Measurements from ENCODE around the gene TMEM8B. TPM values are rescaled to one million over a fixed set of nuclear protein-coding genes. Genes with fewer than 3 reads are reported as not detected.

Gene TMEM8B
- total and polyA plus RNA-seq, 9 of the 15 experiments (the other 6 are each of a cell fraction or from before 2014, with no cell fraction given) = 0.01 to 2.2 (median 1.1) TPM

DNA sequence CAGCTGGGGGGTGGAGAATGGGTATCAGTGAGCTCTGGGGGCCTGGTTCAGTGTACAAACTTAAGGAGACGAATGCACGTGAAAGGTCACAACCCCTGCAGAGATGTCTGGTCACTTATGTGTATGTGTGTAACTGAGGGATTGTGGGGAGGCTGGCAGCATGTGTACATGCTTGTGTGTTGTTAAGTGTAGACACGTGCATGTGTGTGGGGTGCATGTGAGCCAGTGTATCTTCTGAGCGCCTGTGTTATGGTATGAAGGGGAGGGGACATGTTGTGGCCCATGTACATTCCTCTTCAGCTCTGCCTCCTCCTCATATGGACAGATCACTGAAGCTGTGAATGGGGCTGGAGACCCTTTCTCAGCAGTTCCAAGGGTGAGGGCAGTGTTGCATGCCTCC, 2.0 kb downstream of the TMEM8B start:
- DNase-seq (ENCODE audit: extremely low read depth in 1 of 4, low spot score in 3 of 4) = no peak
- no TSS peak for BruUV-seq (replicated peaks)
- no peaks in the 10 kb centered on the region for H3K9me3 ChIP-seq (replicated peaks; ENCODE audit: control insufficient read depth, insufficient read depth, low read depth, low read length)
- TF ChIP-seq, protein P1, sequence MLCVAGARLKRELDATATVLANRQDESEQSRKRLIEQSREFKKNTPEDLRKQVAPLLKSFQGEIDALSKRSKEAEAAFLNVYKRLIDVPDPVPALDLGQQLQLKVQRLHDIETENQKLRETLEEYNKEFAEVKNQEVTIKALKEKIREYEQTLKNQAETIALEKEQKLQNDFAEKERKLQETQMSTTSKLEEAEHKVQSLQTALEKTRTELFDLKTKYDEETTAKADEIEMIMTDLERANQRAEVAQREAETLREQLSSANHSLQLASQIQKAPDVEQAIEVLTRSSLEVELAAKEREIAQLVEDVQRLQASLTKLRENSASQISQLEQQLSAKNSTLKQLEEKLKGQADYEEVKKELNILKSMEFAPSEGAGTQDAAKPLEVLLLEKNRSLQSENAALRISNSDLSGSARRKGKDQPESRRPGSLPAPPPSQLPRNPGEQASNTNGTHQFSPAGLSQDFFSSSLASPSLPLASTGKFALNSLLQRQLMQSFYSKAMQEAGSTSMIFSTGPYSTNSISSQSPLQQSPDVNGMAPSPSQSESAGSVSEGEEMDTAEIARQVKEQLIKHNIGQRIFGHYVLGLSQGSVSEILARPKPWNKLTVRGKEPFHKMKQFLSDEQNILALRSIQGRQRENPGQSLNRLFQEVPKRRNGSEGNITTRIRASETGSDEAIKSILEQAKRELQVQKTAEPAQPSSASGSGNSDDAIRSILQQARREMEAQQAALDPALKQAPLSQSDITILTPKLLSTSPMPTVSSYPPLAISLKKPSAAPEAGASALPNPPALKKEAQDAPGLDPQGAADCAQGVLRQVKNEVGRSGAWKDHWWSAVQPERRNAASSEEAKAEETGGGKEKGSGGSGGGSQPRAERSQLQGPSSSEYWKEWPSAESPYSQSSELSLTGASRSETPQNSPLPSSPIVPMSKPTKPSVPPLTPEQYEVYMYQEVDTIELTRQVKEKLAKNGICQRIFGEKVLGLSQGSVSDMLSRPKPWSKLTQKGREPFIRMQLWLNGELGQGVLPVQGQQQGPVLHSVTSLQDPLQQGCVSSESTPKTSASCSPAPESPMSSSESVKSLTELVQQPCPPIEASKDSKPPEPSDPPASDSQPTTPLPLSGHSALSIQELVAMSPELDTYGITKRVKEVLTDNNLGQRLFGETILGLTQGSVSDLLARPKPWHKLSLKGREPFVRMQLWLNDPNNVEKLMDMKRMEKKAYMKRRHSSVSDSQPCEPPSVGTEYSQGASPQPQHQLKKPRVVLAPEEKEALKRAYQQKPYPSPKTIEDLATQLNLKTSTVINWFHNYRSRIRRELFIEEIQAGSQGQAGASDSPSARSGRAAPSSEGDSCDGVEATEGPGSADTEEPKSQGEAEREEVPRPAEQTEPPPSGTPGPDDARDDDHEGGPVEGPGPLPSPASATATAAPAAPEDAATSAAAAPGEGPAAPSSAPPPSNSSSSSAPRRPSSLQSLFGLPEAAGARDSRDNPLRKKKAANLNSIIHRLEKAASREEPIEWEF (CRISPR knock-in tag; IDR thresholded peaks at IDR 0.05) = no peak
- TF ChIP-seq E2F8 (IDR thresholded peaks at IDR 0.05; ENCODE audit: low read depth, partially characterized antibody) = no peak
- no peak for TF ChIP-seq NR2C2 (CRISPR knock-in tag; IDR thresholded peaks at IDR 0.05)
- TF ChIP-seq NR2C2 (tag; IDR thresholded peaks at IDR 0.05) = no peak
- TF ChIP-seq NFE2L1 (tag; IDR thresholded peaks at IDR 0.05; ENCODE audit: borderline replicate concordance, low read depth) = no peak
- no peak for TF ChIP-seq CREBBP (IDR thresholded peaks at IDR 0.05; ENCODE audit: low read depth, low read length)

More for the DNA sequence above, 2.0 kb downstream of the TMEM8B start:
- Histone ChIP-seq H3K79me2 (ENCODE audit: control insufficient read depth, insufficient read depth, low read length) (no peaks in the 10 kb centered on the region), H2AFZ (ENCODE audit: low read depth, low read length) (no peak overlapping the region), H3K9me1 (ENCODE audit: control insufficient read depth, insufficient read depth, low read length) (no peaks in the 10 kb centered on the region), H4K20me1 (replicated peaks; ENCODE audit: control insufficient read depth, insufficient read depth, low read length) (no peaks in the 10 kb centered on the region), H3K36me3 (ENCODE audit: control insufficient read depth, insufficient read depth, low read length) (no peaks in the 10 kb centered on the region), H3K9ac (ENCODE audit: insufficient read depth in 1 of 2, low read depth in 2 of 2, low read length in 2 of 2) (no peak overlapping the region), H3K4me1 (replicated peaks in 1 of 2; ENCODE audit: control insufficient read depth in 2 of 2, insufficient read depth in 2 of 2, low read length in 2 of 2) (peaks cover 7 to 18% of the 10 kb centered on the region in 2 experiments; a peak in 4 of 5 replicates), H3K4me2 (ENCODE audit: insufficient read depth, low read length) (no peak overlapping the region), H3K4me3 (no peak overlapping the region), H3K27me3 (ENCODE audit: control insufficient read depth in 2 of 2, insufficient read depth in 2 of 2, low read length in 2 of 2) (no peaks in the 10 kb centered on the region), H3K27ac (ENCODE audit: extremely low read depth, low read depth, low read length) (no peak overlapping the region)
- ChIA-PET POLR2A (interaction anchor here (0.5 to 1.0 kb wide), 3 partner anchors 10 to 95 kb away, joined by 3 read pairs; no protein-coding TSS in a partner anchor), CTCF (ENCODE audit: low intra/inter-chr PET ratio) (no interaction called here)
- FAIRE-seq = no peak
- in situ Hi-C loops (cut with MboI) (no loop called here), intact Hi-C loops (cut with micrococcal nuclease) (no loop called here)
- no peak for ATAC-seq
- WGBS (ENCODE audit: insufficient coverage, low coverage, missing lambda C conversion rate) = 33% methylated on average over 3 of the region's 4 CpGs
